Measurements from ENCODE around the gene ARL15.

The ARL15 gene

DNA sequence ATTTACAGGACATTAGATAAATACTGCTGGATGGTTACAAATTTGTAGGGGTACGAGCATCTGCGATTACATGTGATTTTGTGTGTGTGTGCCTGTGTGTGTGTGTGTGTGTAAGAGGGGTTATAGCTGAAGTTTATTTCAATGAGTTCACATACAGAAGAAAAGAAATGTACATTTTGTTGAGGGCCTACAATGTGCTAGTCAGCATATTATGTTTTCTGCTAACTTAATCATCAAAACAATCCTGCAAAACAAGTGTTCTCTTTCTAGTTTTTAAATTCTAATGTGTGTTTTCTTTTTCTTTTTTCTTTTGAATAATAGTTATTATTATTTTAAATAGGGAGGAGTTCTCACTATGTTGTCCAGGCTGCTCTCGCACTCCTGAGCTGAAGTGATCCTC, 305.7 kb downstream of the ARL15 start:
- Histone ChIP-seq H3K9ac (ENCODE audit: low read depth, low read length, poor library complexity, severe bottlenecking) (no peak overlapping the region), H3K4me3 (ENCODE audit: low read length, poor library complexity, severe bottlenecking) (no peak overlapping the region), H3K79me2 (ENCODE audit: insufficient read depth, low read length) (no peaks in the 10 kb centered on the region), H3F3A (ENCODE audit: low read depth) (no peaks in the 10 kb centered on the region), H2AFZ (ENCODE audit: low read length) (no peak overlapping the region), H3K9me2 (replicated peaks; ENCODE audit: low read depth, low read length) (no peaks in the 10 kb centered on the region), H3K36me3 (ENCODE audit: insufficient read depth, low read length) (no peaks in the 10 kb centered on the region), H3K4me2 (ENCODE audit: low read depth, low read length, poor library complexity, severe bottlenecking) (no peak overlapping the region), H3K27me3 (ENCODE audit: insufficient read depth, low read length, poor library complexity, severe bottlenecking) (no peaks in the 10 kb centered on the region), H3K4me1 (ENCODE audit: insufficient read depth, low read length, poor library complexity, severe bottlenecking) (no peaks in the 10 kb centered on the region), H4K20me1 (ENCODE audit: insufficient read depth, low read length, poor library complexity, severe bottlenecking) (no peaks in the 10 kb centered on the region), H3K9me3 (ENCODE audit: insufficient read depth, low read depth, low read length) (no peaks in the 10 kb centered on the region)
- TF ChIP-seq EZH2phosphoT487 (IDR thresholded peaks at IDR 0.05; ENCODE audit: borderline replicate concordance), result no peak
- TF ChIP-seq, protein P1, sequence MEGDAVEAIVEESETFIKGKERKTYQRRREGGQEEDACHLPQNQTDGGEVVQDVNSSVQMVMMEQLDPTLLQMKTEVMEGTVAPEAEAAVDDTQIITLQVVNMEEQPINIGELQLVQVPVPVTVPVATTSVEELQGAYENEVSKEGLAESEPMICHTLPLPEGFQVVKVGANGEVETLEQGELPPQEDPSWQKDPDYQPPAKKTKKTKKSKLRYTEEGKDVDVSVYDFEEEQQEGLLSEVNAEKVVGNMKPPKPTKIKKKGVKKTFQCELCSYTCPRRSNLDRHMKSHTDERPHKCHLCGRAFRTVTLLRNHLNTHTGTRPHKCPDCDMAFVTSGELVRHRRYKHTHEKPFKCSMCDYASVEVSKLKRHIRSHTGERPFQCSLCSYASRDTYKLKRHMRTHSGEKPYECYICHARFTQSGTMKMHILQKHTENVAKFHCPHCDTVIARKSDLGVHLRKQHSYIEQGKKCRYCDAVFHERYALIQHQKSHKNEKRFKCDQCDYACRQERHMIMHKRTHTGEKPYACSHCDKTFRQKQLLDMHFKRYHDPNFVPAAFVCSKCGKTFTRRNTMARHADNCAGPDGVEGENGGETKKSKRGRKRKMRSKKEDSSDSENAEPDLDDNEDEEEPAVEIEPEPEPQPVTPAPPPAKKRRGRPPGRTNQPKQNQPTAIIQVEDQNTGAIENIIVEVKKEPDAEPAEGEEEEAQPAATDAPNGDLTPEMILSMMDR (conservative IDR thresholded peaks at IDR 0.05; ENCODE audit: low read length), result no peak

DNA sequence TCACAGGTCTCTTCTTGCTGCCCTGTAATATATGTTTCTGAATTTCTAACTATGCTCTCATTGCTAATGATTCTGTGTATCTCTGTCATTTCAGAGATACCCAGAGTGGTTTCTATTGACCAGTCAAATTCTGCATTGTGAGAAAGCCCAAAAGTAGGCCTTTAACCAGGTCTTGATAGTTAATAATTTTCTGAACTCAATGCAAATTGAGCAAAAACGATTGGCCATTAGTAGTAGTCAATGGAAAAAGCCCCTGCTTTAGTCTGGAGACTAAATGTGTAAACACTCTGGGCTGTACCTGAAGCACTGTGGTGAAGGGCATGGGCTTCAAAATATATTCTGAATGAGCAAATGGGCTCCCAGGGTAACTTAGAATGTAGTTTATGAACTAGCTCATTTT, 307.6 kb downstream of the ARL15 start:
- Histone ChIP-seq H3K4me1 (ENCODE audit: insufficient read depth, low read length, poor library complexity, severe bottlenecking) (no peaks in the 10 kb centered on the region), H2AFZ (ENCODE audit: low read length) (no peak overlapping the region), H3K79me2 (ENCODE audit: insufficient read depth, low read length) (no peaks in the 10 kb centered on the region), H3K27me3 (ENCODE audit: insufficient read depth, low read length, poor library complexity, severe bottlenecking) (no peaks in the 10 kb centered on the region), H3K4me3 (ENCODE audit: low read length, poor library complexity, severe bottlenecking) (no peak overlapping the region), H3K4me2 (ENCODE audit: low read depth, low read length, poor library complexity, severe bottlenecking) (no peak overlapping the region), H3K9me3 (ENCODE audit: insufficient read depth, low read depth, low read length) (no peaks in the 10 kb centered on the region), H3K9ac (ENCODE audit: low read depth, low read length, poor library complexity, severe bottlenecking) (no peak overlapping the region), H4K20me1 (ENCODE audit: insufficient read depth, low read length, poor library complexity, severe bottlenecking) (no peaks in the 10 kb centered on the region), H3F3A (ENCODE audit: low read depth) (no peaks in the 10 kb centered on the region), H3K36me3 (ENCODE audit: insufficient read depth, low read length) (no peaks in the 10 kb centered on the region), H3K9me2 (replicated peaks; ENCODE audit: low read depth, low read length) (no peaks in the 10 kb centered on the region)
- no peak for TF ChIP-seq EZH2phosphoT487 (IDR thresholded peaks at IDR 0.05; ENCODE audit: borderline replicate concordance)
- TF ChIP-seq, protein P1 (conservative IDR thresholded peaks at IDR 0.05; ENCODE audit: low read length), result no peak

DNA sequence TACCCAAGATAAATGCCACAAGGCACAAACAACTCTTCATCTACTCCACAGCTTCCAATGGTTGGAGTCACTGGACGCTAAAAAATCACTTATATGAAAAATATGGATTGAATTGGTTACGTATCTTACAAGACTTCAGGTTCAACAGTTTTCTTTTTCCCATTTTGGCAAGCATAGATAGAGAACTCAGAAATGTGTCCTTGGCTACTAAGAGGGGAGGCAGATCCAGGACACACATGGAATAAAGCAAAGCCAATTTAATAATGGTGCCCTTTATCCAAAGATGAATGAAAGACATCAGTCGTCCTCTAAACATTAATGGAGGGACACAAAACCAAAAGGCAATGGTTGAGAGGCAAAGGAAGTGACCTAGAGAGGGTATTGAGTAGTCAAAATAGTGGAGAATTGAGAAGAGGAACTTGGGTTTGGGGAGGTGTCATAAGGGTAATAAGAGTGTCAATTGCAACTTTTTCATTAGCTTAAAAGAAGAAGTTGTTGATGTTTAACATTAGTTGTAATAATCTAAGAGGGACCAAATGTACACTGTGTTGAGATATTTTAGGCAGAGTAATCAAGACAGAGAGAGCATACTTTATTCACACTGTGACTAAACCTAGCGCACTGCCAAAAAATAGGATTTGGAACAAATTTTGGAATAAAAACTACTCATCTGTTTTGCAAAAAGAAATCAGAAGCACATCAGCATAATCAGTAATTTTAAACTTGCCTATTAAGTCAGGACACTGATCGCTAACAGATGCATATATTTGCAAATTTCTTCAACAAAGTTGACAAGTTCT, 308.2 kb downstream of the ARL15 start:
- H3K9ac ChIP-seq (ENCODE audit: low read depth, low read length, poor library complexity, severe bottlenecking), result no peak overlapping the region
- H3K4me1 ChIP-seq (ENCODE audit: insufficient read depth, low read length, poor library complexity, severe bottlenecking), result no peaks in the 10 kb centered on the region
- H3K4me2 ChIP-seq (ENCODE audit: low read depth, low read length, poor library complexity, severe bottlenecking), result no peak overlapping the region
- H3K9me3 ChIP-seq (ENCODE audit: insufficient read depth, low read depth, low read length), result no peaks in the 10 kb centered on the region
- no peak overlapping the region for H3K4me3 ChIP-seq (ENCODE audit: low read length, poor library complexity, severe bottlenecking)
- no peaks in the 10 kb centered on the region for H3K27me3 ChIP-seq (ENCODE audit: insufficient read depth, low read length, poor library complexity, severe bottlenecking)
- TF ChIP-seq EZH2phosphoT487 (IDR thresholded peaks at IDR 0.05; ENCODE audit: borderline replicate concordance), result no peak
- H3K9me2 ChIP-seq (replicated peaks; ENCODE audit: low read depth, low read length), result no peaks in the 10 kb centered on the region
- no peak overlapping the region for H2AFZ ChIP-seq (ENCODE audit: low read length)
- H3F3A ChIP-seq (ENCODE audit: low read depth), result no peaks in the 10 kb centered on the region
- H4K20me1 ChIP-seq (ENCODE audit: insufficient read depth, low read length, poor library complexity, severe bottlenecking), result no peaks in the 10 kb centered on the region
- no peaks in the 10 kb centered on the region for H3K36me3 ChIP-seq (ENCODE audit: insufficient read depth, low read length)
- no peaks in the 10 kb centered on the region for H3K79me2 ChIP-seq (ENCODE audit: insufficient read depth, low read length)

DNA sequence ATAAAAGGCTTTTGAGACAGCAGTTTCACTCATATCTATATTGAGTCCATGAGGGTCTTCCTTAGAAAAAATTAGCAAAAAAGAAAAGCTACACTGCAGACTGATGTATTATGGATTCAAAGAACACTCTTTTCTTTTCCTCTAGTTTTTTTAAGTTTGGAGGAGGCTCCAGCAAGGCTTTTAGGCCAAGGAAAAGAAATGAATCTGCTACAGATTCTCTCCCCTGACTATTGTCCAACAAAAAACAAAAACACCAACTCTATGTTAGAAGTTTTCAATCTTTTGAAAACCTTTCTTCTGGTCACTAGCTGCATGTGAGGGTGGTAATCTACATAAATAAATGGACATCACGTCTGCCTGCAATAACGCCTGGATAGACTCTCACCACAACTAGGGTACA, 310.4 kb downstream of the ARL15 start:
- Histone ChIP-seq H3K36me3 (ENCODE audit: insufficient read depth, low read length) (no peaks in the 10 kb centered on the region), H3K9me3 (ENCODE audit: insufficient read depth, low read depth, low read length) (no peaks in the 10 kb centered on the region), H3K27me3 (ENCODE audit: insufficient read depth, low read length, poor library complexity, severe bottlenecking) (no peaks in the 10 kb centered on the region), H3K9ac (ENCODE audit: low read depth, low read length, poor library complexity, severe bottlenecking) (no peak overlapping the region), H3K79me2 (ENCODE audit: insufficient read depth, low read length) (no peaks in the 10 kb centered on the region), H3K4me2 (ENCODE audit: low read depth, low read length, poor library complexity, severe bottlenecking) (no peak overlapping the region), H2AFZ (ENCODE audit: low read length) (no peak overlapping the region), H3F3A (ENCODE audit: low read depth) (no peaks in the 10 kb centered on the region), H3K4me1 (ENCODE audit: insufficient read depth, low read length, poor library complexity, severe bottlenecking) (peaks cover 3% of the 10 kb centered on the region), H4K20me1 (ENCODE audit: insufficient read depth, low read length, poor library complexity, severe bottlenecking) (no peaks in the 10 kb centered on the region), H3K4me3 (ENCODE audit: low read length, poor library complexity, severe bottlenecking) (no peak overlapping the region), H3K9me2 (replicated peaks; ENCODE audit: low read depth, low read length) (no peaks in the 10 kb centered on the region)
- TF ChIP-seq, protein P1 (conservative IDR thresholded peaks at IDR 0.05; ENCODE audit: low read length), result no peak
- no peak for TF ChIP-seq EZH2phosphoT487 (IDR thresholded peaks at IDR 0.05; ENCODE audit: borderline replicate concordance)

Measured in Loucy (cell line).